Right lobe of liver (tissue), 4 donors: ENCODE data around the gene CLDN15.

ENCODE experiments used
- CTCF ChIP-seq, 4 donors: fragments of 200-600 bp in 3 of 4; fragments of 450-650 bp in 1 of 4; IDR thresholded peaks; one replicate each; pipeline versions ENCODE4 v1.5.1 to v1.8.0; 2016 to 2022; ENCODE audit warnings: antibody characterized with exemption in 4 of 4, mild to moderate bottlenecking in 2 of 4
- POLR2A ChIP-seq: fragments of 450-650 bp; IDR thresholded peaks from one replicate; pipeline ENCODE4 v1.6.1; 2017; ENCODE audit warnings: antibody characterized with exemption, mild to moderate bottlenecking
- donor health status: DM: no; HTN: no; CAD: no.
- donor health status: DM: no; HTN: no; CAD: no.
- donor health status: DM: no; HTN: yes; CAD: no.

- TF ChIP-seq POLR2A, result no peak
- TF ChIP-seq CTCF (IDR thresholded peaks at IDR 0.05), result no peak
These were observed 15.2 kb downstream of the CLDN15 start for GRCh38 chr7:101222275-101222830.
